GM12878 (cell line): Measurements from ENCODE around the gene GMIP. TPM values are rescaled to one million over a fixed set of nuclear protein-coding genes. Genes with fewer than 3 reads are reported as not detected.

Source experiments
- CBFB ChIP-seq: IDR thresholded peaks from 2 replicates; pipeline ENCODE4 v1.6.1; 2016; ENCODE audit warnings: antibody characterized with exemption, low read depth
- CBX3 ChIP-seq: fragments of 200-600 bp; sonication (generic); IDR thresholded peaks from 2 replicates; pipeline ENCODE4 v1.6.1; 2016; ENCODE audit warnings: low read depth, borderline replicate concordance
- CREB1 ChIP-seq: IDR thresholded peaks from 2 replicates; pipeline ENCODE4 v1.6.1; 2012; ENCODE audit warnings: low read depth, mild to moderate bottlenecking, inconsistent platforms
- EGR1 ChIP-seq, 2 experiments: IDR thresholded peaks; 1 replicate in 1 of 2; 2 replicates in 1 of 2; pipeline ENCODE4 v1.6.1; 2011 to 2012; ENCODE audit warnings: low read depth in 2 of 2, low read length in 2 of 2, borderline replicate concordance in 1 of 2, mild to moderate bottlenecking in 1 of 2, moderate library complexity in 1 of 2
- HDGF ChIP-seq: fragments of 450-650 bp; IDR thresholded peaks from 2 replicates; pipeline ENCODE4 v1.6.1; 2016; ENCODE audit warnings: antibody characterized with exemption
- KAT2A ChIP-seq: conservative IDR thresholded peaks from 2 replicates; pipeline ENCODE4 v1.6.1; 2011; ENCODE audit warnings: low read depth, low read length; ENCODE audit not compliant: control insufficient read depth
- MEF2B ChIP-seq: fragments of 450-650 bp; IDR thresholded peaks from 2 replicates; pipeline ENCODE4 v1.6.1; 2018; ENCODE audit warnings: mild to moderate bottlenecking, moderate library complexity; ENCODE audit not compliant: partially characterized antibody, poor library complexity, severe bottlenecking
- NFYB ChIP-seq: IDR thresholded peaks from 2 replicates; pipeline ENCODE4 v1.6.1; 2011; ENCODE audit warnings: low read depth, mild to moderate bottlenecking, low read length, improper control_type of control experiment, moderate library complexity; ENCODE audit not compliant: insufficient read depth
- NR2F1 ChIP-seq: fragments of 450-650 bp; conservative IDR thresholded peaks from 2 replicates; pipeline ENCODE4 v1.6.1; 2017; ENCODE audit warnings: mild to moderate bottlenecking
- PAX5 ChIP-seq: IDR thresholded peaks from 2 replicates; pipeline ENCODE4 v1.6.1; 2011; ENCODE audit warnings: low read depth, low read length, borderline replicate concordance
- SP1 ChIP-seq: IDR thresholded peaks from one replicate; pipeline ENCODE4 v1.6.1; 2011; ENCODE audit warnings: low read depth, low read length
- SPI1 ChIP-seq: IDR thresholded peaks from 2 replicates; pipeline ENCODE4 v1.6.1; 2011; ENCODE audit warnings: low read depth, mild to moderate bottlenecking, low read length, moderate library complexity, borderline replicate concordance; ENCODE audit not compliant: insufficient read depth
- TAF1 ChIP-seq: IDR thresholded peaks from 2 replicates; pipeline ENCODE4 v1.6.1; 2011; ENCODE audit warnings: mild to moderate bottlenecking, low read depth, low read length, borderline replicate concordance
- TCF7 ChIP-seq: IDR thresholded peaks from 2 replicates; pipeline ENCODE4 v1.6.1; 2014; ENCODE audit warnings: antibody characterized with exemption, borderline replicate concordance
- polyA plus RNA-seq, 11 experiments: library from polyadenylated mRNA; depleted of rRNA in 4 of 11; unstranded in 6 of 11; stranded (reverse) in 5 of 11; fragments of >200 nt; fragmentation: Nextera tagmentation in 4 of 11; fragmentation: Illumina TruSeq in 1 of 11; extraction: Ambion mirVana in 4 of 11; extraction: Trizol in 1 of 11; gene quantifications; 1 replicate in 1 of 11; 2 replicates in 10 of 11; pipeline versions ENCODE4 v1.2.1 to v1.2.3, GENCODE V29; 2011 to 2016; ENCODE audit warnings: inconsistent platforms in 2 of 11, missing spikeins in 2 of 11, low read depth in 1 of 11
- total RNA-seq, 4 experiments: library from RNA; depleted of rRNA in 3 of 4; stranded (reverse); fragments of >200 nt in 3 of 4; fragmentation: Illumina TruSeq in 1 of 4; extraction: Trizol in 1 of 4; gene quantifications; 2 replicates each; pipeline versions ENCODE4 v1.2.1 to v1.2.3, GENCODE V29; 2013 to 2021
- TF ChIP-seq, protein P1 (sequence below): fragments of 450-650 bp; conservative IDR thresholded peaks from 2 replicates; pipeline ENCODE4 v1.6.1; 2017; ENCODE audit warnings: mild to moderate bottlenecking, moderate library complexity
- TF ChIP-seq, protein P2 (sequence below): fragments of 450-650 bp; formaldehyde crosslinking; IDR thresholded peaks from 2 replicates; pipeline ENCODE4 v1.5.0; 2022; ENCODE audit warnings: mild to moderate bottlenecking, missing genetic modification characterization
- TF ChIP-seq, protein P3 (sequence below): fragments of 450-650 bp; IDR thresholded peaks from 2 replicates; pipeline ENCODE4 v1.6.1; 2016; ENCODE audit warnings: mild to moderate bottlenecking, moderate library complexity, borderline replicate concordance
- TF ChIP-seq, protein P4 (sequence below): IDR thresholded peaks from 2 replicates; pipeline ENCODE4 v1.6.1; 2011; ENCODE audit warnings: mild to moderate bottlenecking, low read depth, low read length, moderate library complexity; ENCODE audit not compliant: insufficient replicate concordance

The GMIP gene
- total and polyA plus RNA-seq, 10 of the 15 experiments (the other 5 are each of a cell fraction or from before 2014, with no cell fraction given): 1.5 to 63.5 (median 22.3) TPM

DNA sequence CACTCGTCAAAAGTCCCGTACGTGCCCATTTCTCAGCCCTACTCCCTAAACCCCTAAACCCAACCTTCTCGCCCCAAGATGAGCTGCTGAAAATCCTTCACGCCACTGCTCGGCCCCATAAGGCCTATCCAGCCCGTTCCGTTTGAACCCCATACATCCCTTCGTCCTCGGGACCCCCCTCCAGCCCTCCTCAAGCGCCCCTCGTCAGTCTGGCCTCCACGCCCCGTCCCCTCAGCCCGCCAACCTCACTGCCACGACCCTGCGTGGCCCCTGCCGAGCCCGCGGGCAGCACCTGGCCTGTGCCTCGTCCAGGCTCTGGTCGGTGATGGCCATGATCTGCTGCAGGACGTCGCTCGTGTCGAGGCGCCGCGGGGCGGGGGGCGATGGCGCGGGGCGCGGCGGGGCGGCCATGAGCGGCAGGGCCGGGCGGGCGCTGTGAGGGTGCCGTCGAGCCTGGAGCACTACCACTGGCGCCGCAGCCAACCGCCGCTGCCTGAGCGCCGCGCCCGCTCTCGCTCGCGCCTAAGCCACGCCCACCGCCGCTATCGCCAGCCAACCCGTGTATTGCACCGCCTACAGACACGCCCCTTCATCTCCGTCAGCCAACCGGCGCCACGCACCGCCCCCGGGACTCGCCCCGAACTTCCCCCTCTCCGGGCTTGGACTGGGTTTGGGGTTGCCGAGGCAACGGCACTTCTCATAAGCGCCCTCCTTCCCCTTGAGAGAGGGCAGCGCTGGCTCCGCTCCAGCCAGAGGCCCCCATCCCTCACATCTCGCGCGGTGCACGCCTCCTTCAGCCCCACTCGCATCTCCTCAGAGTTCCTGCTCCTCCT is 25.0 kb downstream of the GMIP start, which contains the start of gene PBX4 (continued):
- TF ChIP-seq, protein P1, sequence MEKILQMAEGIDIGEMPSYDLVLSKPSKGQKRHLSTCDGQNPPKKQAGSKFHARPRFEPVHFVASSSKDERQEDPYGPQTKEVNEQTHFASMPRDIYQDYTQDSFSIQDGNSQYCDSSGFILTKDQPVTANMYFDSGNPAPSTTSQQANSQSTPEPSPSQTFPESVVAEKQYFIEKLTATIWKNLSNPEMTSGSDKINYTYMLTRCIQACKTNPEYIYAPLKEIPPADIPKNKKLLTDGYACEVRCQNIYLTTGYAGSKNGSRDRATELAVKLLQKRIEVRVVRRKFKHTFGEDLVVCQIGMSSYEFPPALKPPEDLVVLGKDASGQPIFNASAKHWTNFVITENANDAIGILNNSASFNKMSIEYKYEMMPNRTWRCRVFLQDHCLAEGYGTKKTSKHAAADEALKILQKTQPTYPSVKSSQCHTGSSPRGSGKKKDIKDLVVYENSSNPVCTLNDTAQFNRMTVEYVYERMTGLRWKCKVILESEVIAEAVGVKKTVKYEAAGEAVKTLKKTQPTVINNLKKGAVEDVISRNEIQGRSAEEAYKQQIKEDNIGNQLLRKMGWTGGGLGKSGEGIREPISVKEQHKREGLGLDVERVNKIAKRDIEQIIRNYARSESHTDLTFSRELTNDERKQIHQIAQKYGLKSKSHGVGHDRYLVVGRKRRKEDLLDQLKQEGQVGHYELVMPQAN: peak; percentile 79
- no peak for TF ChIP-seq CBX3
- peak; percentile 46; the same call in 1 of the 2 replicates for TF ChIP-seq CREB1
- peak; percentile 79; the same call in 1 of the 2 replicates for TF ChIP-seq NFYB
- TF ChIP-seq HDGF: peak; percentile 98
- peak; percentile 57 for TF ChIP-seq NR2F1
- peak; percentile 55 for TF ChIP-seq TAF1
- TF ChIP-seq, protein P2, sequence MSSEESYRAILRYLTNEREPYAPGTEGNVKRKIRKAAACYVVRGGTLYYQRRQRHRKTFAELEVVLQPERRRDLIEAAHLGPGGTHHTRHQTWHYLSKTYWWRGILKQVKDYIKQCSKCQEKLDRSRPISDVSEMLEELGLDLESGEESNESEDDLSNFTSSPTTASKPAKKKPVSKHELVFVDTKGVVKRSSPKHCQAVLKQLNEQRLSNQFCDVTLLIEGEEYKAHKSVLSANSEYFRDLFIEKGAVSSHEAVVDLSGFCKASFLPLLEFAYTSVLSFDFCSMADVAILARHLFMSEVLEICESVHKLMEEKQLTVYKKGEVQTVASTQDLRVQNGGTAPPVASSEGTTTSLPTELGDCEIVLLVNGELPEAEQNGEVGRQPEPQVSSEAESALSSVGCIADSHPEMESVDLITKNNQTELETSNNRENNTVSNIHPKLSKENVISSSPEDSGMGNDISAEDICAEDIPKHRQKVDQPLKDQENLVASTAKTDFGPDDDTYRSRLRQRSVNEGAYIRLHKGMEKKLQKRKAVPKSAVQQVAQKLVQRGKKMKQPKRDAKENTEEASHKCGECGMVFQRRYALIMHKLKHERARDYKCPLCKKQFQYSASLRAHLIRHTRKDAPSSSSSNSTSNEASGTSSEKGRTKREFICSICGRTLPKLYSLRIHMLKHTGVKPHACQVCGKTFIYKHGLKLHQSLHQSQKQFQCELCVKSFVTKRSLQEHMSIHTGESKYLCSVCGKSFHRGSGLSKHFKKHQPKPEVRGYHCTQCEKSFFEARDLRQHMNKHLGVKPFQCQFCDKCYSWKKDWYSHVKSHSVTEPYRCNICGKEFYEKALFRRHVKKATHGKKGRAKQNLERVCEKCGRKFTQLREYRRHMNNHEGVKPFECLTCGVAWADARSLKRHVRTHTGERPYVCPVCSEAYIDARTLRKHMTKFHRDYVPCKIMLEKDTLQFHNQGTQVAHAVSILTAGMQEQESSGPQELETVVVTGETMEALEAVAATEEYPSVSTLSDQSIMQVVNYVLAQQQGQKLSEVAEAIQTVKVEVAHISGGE: no peak
- TF ChIP-seq, protein P3, sequence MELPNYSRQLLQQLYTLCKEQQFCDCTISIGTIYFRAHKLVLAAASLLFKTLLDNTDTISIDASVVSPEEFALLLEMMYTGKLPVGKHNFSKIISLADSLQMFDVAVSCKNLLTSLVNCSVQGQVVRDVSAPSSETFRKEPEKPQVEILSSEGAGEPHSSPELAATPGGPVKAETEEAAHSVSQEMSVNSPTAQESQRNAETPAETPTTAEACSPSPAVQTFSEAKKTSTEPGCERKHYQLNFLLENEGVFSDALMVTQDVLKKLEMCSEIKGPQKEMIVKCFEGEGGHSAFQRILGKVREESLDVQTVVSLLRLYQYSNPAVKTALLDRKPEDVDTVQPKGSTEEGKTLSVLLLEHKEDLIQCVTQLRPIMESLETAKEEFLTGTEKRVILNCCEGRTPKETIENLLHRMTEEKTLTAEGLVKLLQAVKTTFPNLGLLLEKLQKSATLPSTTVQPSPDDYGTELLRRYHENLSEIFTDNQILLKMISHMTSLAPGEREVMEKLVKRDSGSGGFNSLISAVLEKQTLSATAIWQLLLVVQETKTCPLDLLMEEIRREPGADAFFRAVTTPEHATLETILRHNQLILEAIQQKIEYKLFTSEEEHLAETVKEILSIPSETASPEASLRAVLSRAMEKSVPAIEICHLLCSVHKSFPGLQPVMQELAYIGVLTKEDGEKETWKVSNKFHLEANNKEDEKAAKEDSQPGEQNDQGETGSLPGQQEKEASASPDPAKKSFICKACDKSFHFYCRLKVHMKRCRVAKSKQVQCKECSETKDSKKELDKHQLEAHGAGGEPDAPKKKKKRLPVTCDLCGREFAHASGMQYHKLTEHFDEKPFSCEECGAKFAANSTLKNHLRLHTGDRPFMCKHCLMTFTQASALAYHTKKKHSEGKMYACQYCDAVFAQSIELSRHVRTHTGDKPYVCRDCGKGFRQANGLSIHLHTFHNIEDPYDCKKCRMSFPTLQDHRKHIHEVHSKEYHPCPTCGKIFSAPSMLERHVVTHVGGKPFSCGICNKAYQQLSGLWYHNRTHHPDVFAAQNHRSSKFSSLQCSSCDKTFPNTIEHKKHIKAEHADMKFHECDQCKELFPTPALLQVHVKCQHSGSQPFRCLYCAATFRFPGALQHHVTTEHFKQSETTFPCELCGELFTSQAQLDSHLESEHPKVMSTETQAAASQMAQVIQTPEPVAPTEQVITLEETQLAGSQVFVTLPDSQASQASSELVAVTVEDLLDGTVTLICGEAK: no peak
- no peak for TF ChIP-seq MEF2B
- TF ChIP-seq KAT2A: no peak
- peak; percentile 27; the same call in 1 of the 2 replicates for TF ChIP-seq SPI1
- TF ChIP-seq, protein P4, sequence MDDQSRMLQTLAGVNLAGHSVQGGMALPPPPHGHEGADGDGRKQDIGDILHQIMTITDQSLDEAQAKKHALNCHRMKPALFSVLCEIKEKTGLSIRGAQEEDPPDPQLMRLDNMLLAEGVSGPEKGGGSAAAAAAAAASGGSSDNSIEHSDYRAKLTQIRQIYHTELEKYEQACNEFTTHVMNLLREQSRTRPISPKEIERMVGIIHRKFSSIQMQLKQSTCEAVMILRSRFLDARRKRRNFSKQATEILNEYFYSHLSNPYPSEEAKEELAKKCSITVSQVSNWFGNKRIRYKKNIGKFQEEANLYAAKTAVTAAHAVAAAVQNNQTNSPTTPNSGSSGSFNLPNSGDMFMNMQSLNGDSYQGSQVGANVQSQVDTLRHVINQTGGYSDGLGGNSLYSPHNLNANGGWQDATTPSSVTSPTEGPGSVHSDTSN: peak; percentile 2
- no peak for TF ChIP-seq CBFB
- no peak for TF ChIP-seq TCF7
- peak in 1 of 2 experiments; percentile 64; a peak in 2 of 3 replicates for TF ChIP-seq EGR1 (IDR thresholded peaks at IDR 0.05; ENCODE audit: borderline replicate concordance in 1 of 2, low read depth in 2 of 2, low read length in 2 of 2)
- peak; percentile 93 for TF ChIP-seq SP1
- TF ChIP-seq PAX5: peak; percentile 54; the same call in 1 of the 2 replicates
